Tibial artery (tissue), 4 donors: ENCODE results near the gene LSS.

Experiments used
- DNase-seq, 2 donors: peaks; one replicate each; pipeline ENCODE4 v3.0.0-alpha.2; 2019
- H3K27ac ChIP-seq, 2 donors: fragments of 200-600 bp; sonication (generic) in 1 of 2; 1 replicate in 1 of 2; 2 replicates in 1 of 2; pipeline ENCODE4 v1.5.1; 2018 to 2019; ENCODE audit warnings: mild to moderate bottlenecking in 1 of 2
- H3K27me3 ChIP-seq, 2 donors: fragments of 200-600 bp; sonication (generic) in 1 of 2; one replicate each; pipeline versions ENCODE4 v1.5.1 to v1.6.0; 2016 to 2019
- H3K36me3 ChIP-seq, 3 donors: fragments of 200-600 bp; sonication (generic) in 2 of 3; one replicate each; pipeline ENCODE4 v1.5.1; 2016 to 2019; ENCODE audit warnings: mild to moderate bottlenecking in 2 of 3
- H3K4me1 ChIP-seq, 4 donors: fragments of 200-600 bp; sonication (generic) in 2 of 4; 1 replicate in 3 of 4; 2 replicates in 1 of 4; pipeline ENCODE4 v1.5.1; 2016 to 2019
- H3K4me3 ChIP-seq, 2 donors: fragments of 200-600 bp; sonication (generic) in 1 of 2; 1 replicate in 1 of 2; 2 replicates in 1 of 2; pipeline ENCODE4 v1.5.1; 2018 to 2019; ENCODE audit warnings: mild to moderate bottlenecking in 2 of 2
- H3K9me3 ChIP-seq, 3 donors: fragments of 200-600 bp; sonication (generic) in 1 of 3; one replicate each; pipeline ENCODE4 v1.5.1; 2016 to 2019
- CTCF ChIP-seq, 2 experiments: fragments of 200-600 bp in 1 of 2; fragments of 450-650 bp in 1 of 2; IDR thresholded peaks; one replicate each; pipeline ENCODE4 v1.5.1; 2017 to 2019; ENCODE audit warnings: antibody characterized with exemption in 2 of 2, mild to moderate bottlenecking in 1 of 2, moderate library complexity in 1 of 2
- intact Hi-C: fragments of 100-400 bp; cut with DNase I; formaldehyde crosslinking; loops from one replicate; pipeline ENCODE4 v1.15.0; 2023; ENCODE audit warnings: low total_unique reads

LSS gene

GRCh38 chr21:46237474-46237873, 8.9 kb upstream of the LSS start:
- Histone ChIP-seq H3K27ac (no peak overlapping the region), H3K27me3 (no peaks in the 10 kb centered on the region), H3K4me1 (no peaks in the 10 kb centered on the region), H3K36me3 (peaks cover 67 to 97% (median 81%) of the 10 kb centered on the region in 3 donors), H3K4me3 (no peak overlapping the region), H3K9me3 (no peaks in the 10 kb centered on the region)
- intact Hi-C loops, result no loop called here
- no peak for DNase-seq
- TF ChIP-seq CTCF (IDR thresholded peaks at IDR 0.05), result no peak

GRCh38 chr21:46234436-46234950, 5.9 kb upstream of the LSS start:
- Histone ChIP-seq H3K9me3 (no peaks in the 10 kb centered on the region), H3K4me1 (peaks cover 0 to 8% (median 3%) of the 10 kb centered on the region in 4 donors), H3K36me3 (peaks cover 38 to 67% (median 59%) of the 10 kb centered on the region in 3 donors), H3K27me3 (no peaks in the 10 kb centered on the region), H3K4me3 (no peak overlapping the region), H3K27ac (no peak overlapping the region)
- no peak for DNase-seq
- intact Hi-C loops, result no loop called here
- TF ChIP-seq CTCF (IDR thresholded peaks at IDR 0.05), result no peak

GRCh38 chr21:46229923-46230260, 1.3 kb upstream of the LSS start:
- H3K27ac ChIP-seq, result peak overlapping the region; percentile 88 to 92
- no peak for DNase-seq
- peaks cover 0 to 35% (median 30%) of the 10 kb centered on the region in 4 donors for H3K4me1 ChIP-seq
- TF ChIP-seq CTCF (IDR thresholded peaks at IDR 0.05), result no peak
- intact Hi-C loops, result loop anchor here (5.0 to 10.0 kb wide), 2 partner anchors 95 to 258 kb away; partner anchors contain the start of genes C21orf58 and PCNT
- no peaks in the 10 kb centered on the region for H3K27me3 ChIP-seq
- peak overlapping the region; percentile 99 to 100 for H3K4me3 ChIP-seq
- no peaks in the 10 kb centered on the region for H3K9me3 ChIP-seq
- H3K36me3 ChIP-seq, result peaks cover 8 to 22% (median 16%) of the 10 kb centered on the region in 3 donors

- Histone ChIP-seq H3K36me3 (peaks cover 2 to 17% (median 11%) of the 10 kb centered on the region in 3 donors), H3K4me1 (peaks cover 0 to 39% (median 31%) of the 10 kb centered on the region in 4 donors), H3K9me3 (no peaks in the 10 kb centered on the region), H3K4me3 (peak overlapping the region; percentile 99 to 100), H3K27ac (peak overlapping the region; percentile 88 to 92), H3K27me3 (no peaks in the 10 kb centered on the region)
- DNase-seq, result no peak
- peak; percentile 33 to 67 for TF ChIP-seq CTCF (IDR thresholded peaks at IDR 0.05)
- intact Hi-C loops, result loop anchor here (5.0 to 10.0 kb wide), 2 partner anchors 95 to 257 kb away; partner anchors contain the start of genes C21orf58 and PCNT
These were observed 754 bp upstream of the LSS start for GRCh38 chr21:46229133-46229922.

GRCh38 chr21:46227811-46228344, 696 bp downstream of the LSS start:
- Histone ChIP-seq H3K4me3 (peak overlapping the region; percentile 99 to 100), H3K27ac (peak overlapping the region; percentile 94 to 96), H3K36me3 (peaks cover 0 to 15% (median 3%) of the 10 kb centered on the region in 3 donors), H3K27me3 (no peaks in the 10 kb centered on the region), H3K9me3 (no peaks in the 10 kb centered on the region), H3K4me1 (peaks cover 0 to 39% (median 31%) of the 10 kb centered on the region in 4 donors)
- TF ChIP-seq CTCF (IDR thresholded peaks at IDR 0.05), result no peak
- intact Hi-C loops, result loop anchor here (5.0 to 10.0 kb wide), 2 partner anchors 97 to 256 kb away; partner anchors contain the start of genes C21orf58 and PCNT
- no peak for DNase-seq
